GM12875 (cell line): ENCODE measurements around the gene RBM33.

Source experiments
- H3K4me3 ChIP-seq: one replicate; pipeline ENCODE4 v1.5.1; 2011; ENCODE audit warnings: low read depth, low read length, control low read depth
- CTCF ChIP-seq: IDR thresholded peaks from 2 replicates; pipeline ENCODE4 v1.5.1; 2011; ENCODE audit warnings: low read depth, mild to moderate bottlenecking, control low read depth, inconsistent platforms, low read length, moderate library complexity, borderline replicate concordance; ENCODE audit not compliant: insufficient read depth

Gene RBM33

GRCh38 chr7:155640629-155641028, 3.8 kb upstream of the RBM33 start:
- no peak for TF ChIP-seq CTCF
- no peak overlapping the region for H3K4me3 ChIP-seq

- TF ChIP-seq CTCF: no peak
- peak overlapping the region; percentile 98 for H3K4me3 ChIP-seq
Measured at GRCh38 chr7:155643804-155644177, 670 bp upstream of the RBM33 start.

GRCh38 chr7:155644971-155645509, 579 bp downstream of the RBM33 start:
- peak overlapping the region; percentile 98 for H3K4me3 ChIP-seq
- TF ChIP-seq CTCF: no peak

- peak overlapping the region; percentile 98 for H3K4me3 ChIP-seq
- TF ChIP-seq CTCF: no peak
Measured at GRCh38 chr7:155645662-155646061, 1.2 kb downstream of the RBM33 start.

GRCh38 chr7:155646669-155647068, 2.2 kb downstream of the RBM33 start:
- no peak for TF ChIP-seq CTCF
- no peak overlapping the region for H3K4me3 ChIP-seq

GRCh38 chr7:155647302-155647701, 2.8 kb downstream of the RBM33 start:
- H3K4me3 ChIP-seq: no peak overlapping the region
- TF ChIP-seq CTCF: no peak

- TF ChIP-seq CTCF: no peak
- no peak overlapping the region for H3K4me3 ChIP-seq
Measured at GRCh38 chr7:155647734-155648133, 3.3 kb downstream of the RBM33 start.
